ENCODE measurements around the gene CCDC57. TPM values are rescaled to one million over a fixed set of nuclear protein-coding genes. Genes with fewer than 3 reads are reported as not detected.

Gene CCDC57
- total RNA-seq, 1 donor from 2014 or later: 56.9 TPM

GRCh38 chr17:82246040-82246364 lies 33.4 kb upstream of the CCDC57 start:
- no peak for DNase-seq (ENCODE audit: low spot score)

- no peak for DNase-seq (ENCODE audit: low spot score)
Observed at GRCh38 chr17:82245134-82246039, 32.7 kb upstream of the CCDC57 start.

- DNase-seq (ENCODE audit: low spot score): no peak
Observed at GRCh38 chr17:82244413-82245133, 31.9 kb upstream of the CCDC57 start.

- DNase-seq (ENCODE audit: low spot score): no peak
Observed at GRCh38 chr17:82243648-82244412, 31.2 kb upstream of the CCDC57 start.

GRCh38 chr17:82242977-82243647 lies 30.5 kb upstream of the CCDC57 start:
- DNase-seq (ENCODE audit: low spot score): peak; percentile 82

GRCh38 chr17:82242698-82242976 lies 30.0 kb upstream of the CCDC57 start:
- DNase-seq (ENCODE audit: low spot score): no peak

- no peak for DNase-seq (ENCODE audit: low spot score)
Observed at GRCh38 chr17:82241926-82242697, 29.5 kb upstream of the CCDC57 start.

GRCh38 chr17:82241183-82241925 lies 28.7 kb upstream of the CCDC57 start:
- DNase-seq (ENCODE audit: low spot score): peak; percentile 80

- DNase-seq (ENCODE audit: low spot score): no peak
Observed at GRCh38 chr17:82240506-82241182, 28.0 kb upstream of the CCDC57 start.

GRCh38 chr17:82239926-82240505 lies 27.4 kb upstream of the CCDC57 start:
- no peak for DNase-seq (ENCODE audit: low spot score)

- no peak for DNase-seq (ENCODE audit: low spot score)
Observed at GRCh38 chr17:82239401-82239925, 26.8 kb upstream of the CCDC57 start.

GRCh38 chr17:82238472-82239201 lies 26.0 kb upstream of the CCDC57 start:
- peak; percentile 87 for DNase-seq (ENCODE audit: low spot score)

- no peak for DNase-seq (ENCODE audit: low spot score)
Observed at GRCh38 chr17:82237746-82238471, 25.3 kb upstream of the CCDC57 start.

GRCh38 chr17:82237083-82237745 lies 24.6 kb upstream of the CCDC57 start:
- DNase-seq (ENCODE audit: low spot score): no peak

- peak; percentile 75 for DNase-seq (ENCODE audit: low spot score)
Observed at GRCh38 chr17:82236142-82236971, 23.7 kb upstream of the CCDC57 start.

GRCh38 chr17:82235775-82236141 lies 23.1 kb upstream of the CCDC57 start:
- no peak for DNase-seq (ENCODE audit: low spot score)

Measured in mucosa of gallbladder (tissue), 1 donor.